K562 (cell line): ENCODE measurements around the gene RASGRP2. TPM values are rescaled to one million over a fixed set of nuclear protein-coding genes. Genes with fewer than 3 reads are reported as not detected.

ENCODE experiments used
- ATAC-seq: fragments of 200-7000 bp; cut with Tn5 transposase; 3 replicates; pipeline ENCODE4 v1.9.1; 2020; ENCODE audit warnings: moderate library complexity
- BruUV-seq: library from RNA; stranded (reverse); fragments of 400-500 nt; replicated peaks from 2 replicates; lab custom pipeline; 2021; lab: Mats Ljungman, UMichigan
- CTCF ChIA-PET: fragments of 300-600 bp; formaldehyde crosslinking; extraction: SDS; loops from one replicate; lab custom pipeline; 2021; ENCODE audit warnings: low intra/inter-chr PET ratio; lab: Yijun Ruan, JAX
- POLR2A ChIA-PET: fragments of 300-600, 350-650 bp; sonication (Branson Sonifier 250); formaldehyde crosslinking; extraction: SDS; loops from one replicate; lab custom pipeline; 2021; ENCODE audit warnings: antibody characterized with exemption, inconsistent platforms; lab: Yijun Ruan, JAX
- DNase-seq, 4 experiments: peaks; one replicate each; pipeline versions ENCODE4 v3.0.0 to v3.0.0-alpha.2; 2011 to 2018; ENCODE audit warnings: low spot score in 3 of 4, mixed read lengths in 3 of 4; ENCODE audit errors: extremely low read depth in 1 of 4
- FAIRE-seq: peaks from 2 replicates; lab custom pipeline; 2011; peaks lifted over from hg19 to GRCh38; lab: Jason Lieb, UNC
- H2AFZ ChIP-seq: 2 replicates; pipeline ENCODE4 v1.6.0; 2011; ENCODE audit warnings: low read depth, low read length, control low read depth, inconsistent platforms
- H3K27ac ChIP-seq: fragments of 200-600 bp; 3 replicates; pipeline ENCODE4 v1.8.0; 2011; ENCODE audit warnings: low read depth, mild to moderate bottlenecking, control low read depth, inconsistent platforms, low read length, moderate library complexity, mixed read lengths; ENCODE audit errors: extremely low read depth
- H3K27me3 ChIP-seq, 2 experiments: fragments of 300-600 bp in 1 of 2; 2 replicates in 1 of 2; 3 replicates in 1 of 2; pipeline versions ENCODE4 v1.6.0 to v1.8.0; 2011; ENCODE audit warnings: inconsistent platforms in 2 of 2, low read length in 2 of 2, mild to moderate bottlenecking in 1 of 2, mixed read lengths in 1 of 2, moderate library complexity in 1 of 2; ENCODE audit not compliant: control insufficient read depth in 2 of 2, insufficient read depth in 2 of 2
- H3K36me3 ChIP-seq: fragments of 300-600 bp; 3 replicates; pipeline ENCODE4 v1.8.0; 2011; ENCODE audit warnings: mild to moderate bottlenecking, low read length, inconsistent platforms; ENCODE audit not compliant: control insufficient read depth, insufficient read depth
- H3K4me1 ChIP-seq, 2 experiments: fragments of 200-600 bp in 1 of 2; replicated peaks in 1 of 2; 2 replicates in 1 of 2; 3 replicates in 1 of 2; pipeline versions ENCODE4 v1.5.1 to v1.8.0; 2011; ENCODE audit warnings: inconsistent platforms in 2 of 2, low read length in 2 of 2, mild to moderate bottlenecking in 1 of 2, mixed read lengths in 1 of 2, moderate library complexity in 1 of 2; ENCODE audit not compliant: control insufficient read depth in 2 of 2, insufficient read depth in 2 of 2
- H3K4me2 ChIP-seq: 2 replicates; pipeline ENCODE4 v1.6.1; 2011; ENCODE audit warnings: low read length, control low read depth, inconsistent platforms, mixed read lengths; ENCODE audit not compliant: insufficient read depth
- H3K4me3 ChIP-seq: fragments of 200-600 bp; sonication (generic), shearing (Covaris generic); 2 replicates; pipeline ENCODE4 v1.5.1; 2016; ENCODE audit warnings: control low read depth, inconsistent platforms
- H3K79me2 ChIP-seq: fragments of 200-600 bp; 3 replicates; pipeline ENCODE4 v1.8.0; 2011; ENCODE audit warnings: low read length, inconsistent platforms; ENCODE audit not compliant: control insufficient read depth, insufficient read depth
- H3K9ac ChIP-seq, 2 experiments: 2 replicates each; pipeline versions ENCODE4 v1.6.0 to v1.6.1; 2011; ENCODE audit warnings: low read depth in 2 of 2, low read length in 2 of 2, control low read depth in 1 of 2, inconsistent platforms in 1 of 2, mild to moderate bottlenecking in 1 of 2, mixed read lengths in 1 of 2; ENCODE audit not compliant: insufficient read depth in 1 of 2
- H3K9me1 ChIP-seq: one replicate; pipeline ENCODE4 v1.6.0; 2011; ENCODE audit warnings: inconsistent platforms, mild to moderate bottlenecking, low read length, moderate library complexity; ENCODE audit not compliant: control insufficient read depth, insufficient read depth
- H3K9me3 ChIP-seq: replicated peaks from 2 replicates; pipeline ENCODE4 v1.5.1; 2011; ENCODE audit warnings: low read depth, low read length, inconsistent platforms; ENCODE audit not compliant: control insufficient read depth, insufficient read depth
- H4K20me1 ChIP-seq: replicated peaks from 2 replicates; pipeline ENCODE4 v1.6.1; 2011; ENCODE audit warnings: low read length, inconsistent platforms, mixed read lengths; ENCODE audit not compliant: control insufficient read depth, insufficient read depth
- CBFA2T3 ChIP-seq: fragments of 450-650 bp; IDR thresholded peaks from 2 replicates; pipeline ENCODE4 v1.6.1; 2017
- CEBPZ ChIP-seq: fragments of 150-350 bp; IDR thresholded peaks from 2 replicates; pipeline ENCODE4 v1.6.1; 2014; ENCODE audit warnings: low read depth, mild to moderate bottlenecking, low read length, borderline replicate concordance
- ELF4 ChIP-seq: fragments of 450-650 bp; formaldehyde crosslinking; IDR thresholded peaks from 2 replicates; pipeline ENCODE4 v1.4.0; 2022; ENCODE audit warnings: missing genetic modification characterization
- SAP30 ChIP-seq: fragments of 200-600 bp; sonication (generic); IDR thresholded peaks from 2 replicates; pipeline ENCODE4 v1.6.1; 2012; ENCODE audit warnings: borderline replicate concordance, low read depth, mild to moderate bottlenecking, moderate library complexity, low read length, control low read depth, inconsistent platforms; ENCODE audit not compliant: insufficient read depth, poor library complexity, severe bottlenecking
- ZNF717 ChIP-seq: fragments of 250-450 bp; sonication (Bioruptor Pico); IDR thresholded peaks from 2 replicates; pipeline ENCODE4 v1.5.0; 2021
- WGBS: fragments of 100-300 bp; shearing (Covaris generic); methylation state at CpG from one replicate; pipeline ENCODE4 v1.1.6; 2016; ENCODE audit warnings: low coverage, mixed read lengths; ENCODE audit not compliant: insufficient coverage; ENCODE audit errors: missing lambda C conversion rate; 5-methylcytosine and 5-hydroxymethylcytosine counted together
- in situ Hi-C: fragments of 300-500 bp; cut with MboI; formaldehyde crosslinking; loops from 4 replicates; pipeline ENCODE4 v1.15.0; 2018; ENCODE audit warnings: inconsistent platforms, mixed read lengths
- intact Hi-C: fragments of 100-400 bp; cut with micrococcal nuclease; formaldehyde crosslinking; loops from 2 replicates; pipeline ENCODE4 v1.14.2; 2022
- polyA plus RNA-seq, 8 experiments: library from polyadenylated mRNA; depleted of rRNA in 4 of 8; stranded (reverse) in 5 of 8; unstranded in 3 of 8; fragments of >200 nt; fragmentation: Nextera tagmentation in 2 of 8; fragmentation: Illumina TruSeq in 1 of 8; extraction: Ambion mirVana in 2 of 8; extraction: Trizol in 1 of 8; gene quantifications; 2 replicates each; pipeline versions ENCODE4 v1.2.1 to v1.2.3, GENCODE V29; 2011 to 2014; ENCODE audit warnings: inconsistent platforms in 1 of 8, missing spikeins in 1 of 8
- total RNA-seq, 7 experiments: library from RNA; depleted of rRNA in 6 of 7; stranded (reverse); fragments of >200 nt in 6 of 7; fragmentation: Illumina TruSeq in 2 of 7; extraction: Trizol in 2 of 7; gene quantifications; 2 replicates each; pipeline versions ENCODE4 v1.2.1 to v1.2.3, GENCODE V29; 2011 to 2021; ENCODE audit warnings: low replicate concordance in 1 of 7

RASGRP2 gene
- total and polyA plus RNA-seq, 9 of the 15 experiments (the other 6 are each of a cell fraction or from before 2014, with no cell fraction given), result 0.87 to 22.7 (median 5.5) TPM

- TF ChIP-seq CEBPZ, result no peak
- TF ChIP-seq ZNF717 (CRISPR knock-in tag), result no peak
These were observed 25.7 kb downstream of the RASGRP2 start (continued) for GRCh38 chr11:64718084-64718779.

- Histone ChIP-seq H3K9me3 (no peaks in the 10 kb centered on the region), H3K4me1 (peaks cover under 1 to 29% of the 10 kb centered on the region in 2 experiments; a peak in 4 of 5 replicates), H3K36me3 (no peaks in the 10 kb centered on the region), H3K79me2 (no peaks in the 10 kb centered on the region), H3K4me3 (no peak overlapping the region), H3K4me2 (no peak overlapping the region), H3K9me1 (no peaks in the 10 kb centered on the region), H3K27ac (no peak overlapping the region), H3K9ac (0 out of 4 replicates have a peak overlapping the region, but pooled peaks of 1 of the 2 experiments have one; percentile 12), H2AFZ (no peak overlapping the region), H3K27me3 (peaks cover 37 to 73% of the 10 kb centered on the region in 2 experiments), H4K20me1 (peaks cover 29% of the 10 kb centered on the region)
- POLR2A ChIA-PET, result interaction anchor here (0.6 to 1.5 kb wide), 3 partner anchors 18 to 275 kb away, joined by 3 to 4 read pairs (median 3); no protein-coding TSS in a partner anchor
- CTCF ChIA-PET, result no interaction called here
- BruUV-seq, result no TSS peak
- TF ChIP-seq ELF4 (CRISPR knock-in tag) (no peak), SAP30 (no peak), CBFA2T3 (no peak)
- intact Hi-C loops (no loop called here), in situ Hi-C loops (no loop called here)
- WGBS, result 3% methylated on average over 4 of the region's 4 CpGs
- FAIRE-seq, result no peak
- no peak for ATAC-seq
- DNase-seq, result no peak
These were observed 26.7 kb downstream of the RASGRP2 start for GRCh38 chr11:64717268-64717578.
